Transverse colon (tissue), 4 donors: ENCODE measurements around the gene CASK. TPM values are rescaled to one million over a fixed set of nuclear protein-coding genes. Genes with fewer than 3 reads are reported as not detected.
"Not testable (repeated sequence)": the region's sequence is repeated elsewhere in the genome, so short reads cannot be mapped to it uniquely, and the experiment has no call there.

Source experiments
- DNase-seq: peaks from one replicate; pipeline ENCODE4 v3.0.0-alpha.2; 2019
- H3K27ac ChIP-seq, 4 donors: fragments of 200-600 bp; sonication (generic); 2 replicates each; pipeline ENCODE4 v1.5.1; 2016 to 2018; ENCODE audit warnings: inconsistent platforms in 4 of 4
- H3K27me3 ChIP-seq: fragments of 200-600 bp; sonication (generic); 2 replicates; pipeline ENCODE4 v1.5.1; 2017; ENCODE audit warnings: inconsistent platforms
- H3K36me3 ChIP-seq, 4 donors: fragments of 200-600 bp; sonication (generic); 2 replicates each; pipeline ENCODE4 v1.5.1; 2017 to 2019; ENCODE audit warnings: inconsistent platforms in 4 of 4
- H3K4me1 ChIP-seq, 4 donors: fragments of 200-600 bp; sonication (generic); 2 replicates each; pipeline ENCODE4 v1.5.1; 2017 to 2020; ENCODE audit warnings: inconsistent platforms in 4 of 4
- H3K4me3 ChIP-seq, 4 donors: fragments of 200-600 bp; sonication (generic); 1 replicate in 1 of 4; 2 replicates in 3 of 4; pipeline versions ENCODE4 v1.5.1 to v1.6.1; 2017 to 2019; ENCODE audit warnings: inconsistent platforms in 4 of 4
- H3K9me3 ChIP-seq, 2 donors: fragments of 200-600 bp; sonication (generic); 2 replicates each; pipeline ENCODE4 v1.5.1; 2017 to 2019; ENCODE audit warnings: inconsistent platforms in 2 of 2
- EP300 ChIP-seq: sonication (generic); formaldehyde crosslinking; IDR thresholded peaks from one replicate; pipeline ENCODE4 v1.6.1; 2017; ENCODE audit warnings: antibody characterized with exemption, low read depth
- POLR2A ChIP-seq: fragments of 450-650 bp; IDR thresholded peaks from one replicate; pipeline ENCODE4 v1.6.1; 2016; ENCODE audit warnings: antibody characterized with exemption, mild to moderate bottlenecking, moderate library complexity
- POLR2AphosphoS5 ChIP-seq, 3 donors: sonication (generic); formaldehyde crosslinking; IDR thresholded peaks; one replicate each; pipeline ENCODE4 v1.6.1; 2016; ENCODE audit warnings: antibody characterized with exemption in 3 of 3
- WGBS, 2 donors: methylation state at CpG; one replicate each; pipeline ENCODE4 v1.1.5; 2018; ENCODE audit warnings: low coverage in 1 of 2; 5-methylcytosine and 5-hydroxymethylcytosine counted together
- in situ Hi-C, 4 donors: fragments of 200-750 bp; cut with MboI; loops; one replicate each; pipeline versions ENCODE4 v1.15.0 to v1.15.1; 2017; ENCODE audit warnings: low sequenced_read_pairs in 3 of 4, low pct_ligation_motif_present in 1 of 4, low pct_unique_long_range_greater_than_20kb in 1 of 4
- intact Hi-C: fragments of 100-400 bp; cut with DNase I; formaldehyde crosslinking; loops from one replicate; pipeline ENCODE4 v1.15.1; 2023; ENCODE audit warnings: low total_unique reads
- total RNA-seq, 4 donors: library from RNA; depleted of rRNA; stranded (reverse); fragments of >200 nt; gene quantifications; one replicate each; pipeline ENCODE4 v1.1.0, GENCODE V29; 2016
- TF ChIP-seq, protein P1 (sequence below), 5 experiments: fragments of 200-600 bp in 3 of 5; fragments of 450-650 bp in 2 of 5; sonication (generic) in 3 of 5; IDR thresholded peaks; 1 replicate in 2 of 5; 2 replicates in 3 of 5; pipeline ENCODE4 v1.5.1; 2016 to 2017; ENCODE audit warnings: antibody characterized with exemption in 5 of 5, inconsistent platforms in 3 of 5, mild to moderate bottlenecking in 2 of 5, moderate library complexity in 1 of 5

Gene CASK
- total RNA-seq, 4 donors from 2014 or later: 26.6 to 86.1 (median 56.3) TPM

DNA sequence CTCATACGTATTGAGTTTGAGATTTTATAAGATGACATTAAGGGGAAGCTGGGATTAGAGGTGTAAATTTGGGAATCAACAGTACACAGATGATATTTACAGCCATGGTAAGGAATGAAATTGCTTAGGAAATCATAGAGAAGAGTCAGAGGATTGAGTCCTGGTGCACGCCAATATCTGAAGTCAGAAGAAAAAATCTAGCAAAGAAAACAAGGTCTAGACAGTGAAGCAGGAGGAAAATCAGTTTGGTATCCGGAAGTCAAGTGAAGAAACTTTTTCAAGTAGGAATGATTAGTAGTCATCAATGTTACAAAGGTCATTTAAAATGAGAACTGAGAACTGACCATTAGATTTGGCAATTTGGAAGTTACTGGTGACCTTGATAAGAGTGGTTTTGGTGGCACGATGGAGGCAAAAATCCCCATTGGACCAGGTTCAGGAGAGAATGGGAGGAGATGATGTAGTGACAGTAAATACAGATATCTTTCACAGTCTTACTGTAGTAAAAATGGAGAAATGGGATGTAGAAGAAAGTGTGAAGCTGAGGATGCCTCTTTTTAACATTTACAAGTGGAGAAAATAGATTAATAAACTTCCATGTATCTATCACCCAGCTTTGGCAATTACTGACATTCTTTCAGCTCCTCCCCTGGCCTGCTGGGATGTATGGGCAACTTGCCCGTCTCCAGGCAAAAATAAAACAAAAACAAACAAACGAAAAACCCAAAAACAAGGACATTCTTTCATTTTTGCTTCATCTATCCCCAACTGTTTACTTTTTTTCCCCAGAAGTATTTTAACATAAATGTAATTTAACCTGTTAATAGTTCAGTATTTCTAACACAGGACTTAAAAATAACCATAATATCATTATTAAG, 245.9 kb downstream of the CASK start:
- 73 to 76% methylated on average over 3 to 6 of the region's 6 CpGs for WGBS, 2 donors
- in situ Hi-C loops (no loop called here), intact Hi-C loops (no loop called here)
- Histone ChIP-seq H3K9me3 (no peaks in the 10 kb centered on the region), H3K4me3 (no peak overlapping the region), H3K27ac (no peak overlapping the region), H3K27me3 (no peaks in the 10 kb centered on the region), H3K36me3 (no peaks in the 10 kb centered on the region), H3K4me1 (no peaks in the 10 kb centered on the region)
- DNase-seq: no peak
- no peak for TF ChIP-seq POLR2AphosphoS5 (IDR thresholded peaks at IDR 0.05)
- TF ChIP-seq, protein P1, sequence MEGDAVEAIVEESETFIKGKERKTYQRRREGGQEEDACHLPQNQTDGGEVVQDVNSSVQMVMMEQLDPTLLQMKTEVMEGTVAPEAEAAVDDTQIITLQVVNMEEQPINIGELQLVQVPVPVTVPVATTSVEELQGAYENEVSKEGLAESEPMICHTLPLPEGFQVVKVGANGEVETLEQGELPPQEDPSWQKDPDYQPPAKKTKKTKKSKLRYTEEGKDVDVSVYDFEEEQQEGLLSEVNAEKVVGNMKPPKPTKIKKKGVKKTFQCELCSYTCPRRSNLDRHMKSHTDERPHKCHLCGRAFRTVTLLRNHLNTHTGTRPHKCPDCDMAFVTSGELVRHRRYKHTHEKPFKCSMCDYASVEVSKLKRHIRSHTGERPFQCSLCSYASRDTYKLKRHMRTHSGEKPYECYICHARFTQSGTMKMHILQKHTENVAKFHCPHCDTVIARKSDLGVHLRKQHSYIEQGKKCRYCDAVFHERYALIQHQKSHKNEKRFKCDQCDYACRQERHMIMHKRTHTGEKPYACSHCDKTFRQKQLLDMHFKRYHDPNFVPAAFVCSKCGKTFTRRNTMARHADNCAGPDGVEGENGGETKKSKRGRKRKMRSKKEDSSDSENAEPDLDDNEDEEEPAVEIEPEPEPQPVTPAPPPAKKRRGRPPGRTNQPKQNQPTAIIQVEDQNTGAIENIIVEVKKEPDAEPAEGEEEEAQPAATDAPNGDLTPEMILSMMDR (IDR thresholded peaks at IDR 0.05): no peak
- no peak for TF ChIP-seq EP300

DNA sequence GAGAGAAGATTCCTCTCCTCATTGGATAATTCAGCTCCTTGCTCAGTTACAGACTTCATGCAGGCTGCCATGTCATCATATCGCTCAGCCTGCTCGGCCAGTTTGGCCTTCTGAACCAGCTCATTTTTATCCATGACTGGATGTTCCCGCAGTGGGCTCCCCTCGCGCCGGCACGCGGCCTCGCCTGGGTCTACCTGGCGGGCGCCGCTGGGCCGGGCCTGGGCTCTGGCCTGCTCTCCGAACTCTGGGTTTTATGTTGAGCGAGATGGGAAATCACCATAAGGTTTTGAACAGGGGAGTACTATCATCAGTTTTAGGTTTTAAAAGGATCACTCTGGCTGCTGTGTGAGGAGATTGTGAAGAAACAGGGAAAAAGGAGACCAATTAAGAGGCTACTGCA, 247.0 kb downstream of the CASK start:
- H3K9me3 ChIP-seq, intact Hi-C loops, H3K27ac ChIP-seq, DNase-seq, H3K4me3 ChIP-seq, H3K4me1 ChIP-seq, H3K27me3 ChIP-seq, H3K36me3 ChIP-seq, in situ Hi-C loops: not testable (repeated sequence)
- 97% methylated on average over 15 of the region's 15 CpGs; no CpG with 5 or more reads in 1 of the 2 donors for WGBS, 2 donors

- DNase-seq: no peak
- in situ Hi-C loops (no loop called here), intact Hi-C loops (no loop called here)
- no peak for TF ChIP-seq EP300
- TF ChIP-seq POLR2AphosphoS5 (IDR thresholded peaks at IDR 0.05): no peak
- H3K4me1 ChIP-seq: no peaks in the 10 kb centered on the region
- no peaks in the 10 kb centered on the region for H3K27me3 ChIP-seq
- 59% methylated on average over 1 of the region's 1 CpG; no CpG with 5 or more reads in 1 of the 2 donors for WGBS, 2 donors
- no peak overlapping the region for H3K4me3 ChIP-seq
- no peaks in the 10 kb centered on the region for H3K36me3 ChIP-seq
- no peaks in the 10 kb centered on the region for H3K9me3 ChIP-seq
- no peak overlapping the region for H3K27ac ChIP-seq
These were observed 250.7 kb downstream of the CASK start for GRCh38 chrX:41672643-41673042.

GRCh38 chrX:41671082-41671481, 252.3 kb downstream of the CASK start:
- Histone ChIP-seq H3K27ac (no peak overlapping the region), H3K27me3 (no peaks in the 10 kb centered on the region), H3K4me3 (no peak overlapping the region), H3K9me3 (no peaks in the 10 kb centered on the region), H3K4me1 (no peaks in the 10 kb centered on the region), H3K36me3 (no peaks in the 10 kb centered on the region)
- 62 to 100% methylated on average over 1 of the region's 1 CpG for WGBS, 2 donors
- in situ Hi-C loops: no loop called here
- TF ChIP-seq POLR2A: no peak
- TF ChIP-seq POLR2AphosphoS5 (IDR thresholded peaks at IDR 0.05): no peak
- TF ChIP-seq EP300: no peak
- TF ChIP-seq, protein P1 (IDR thresholded peaks at IDR 0.05): no peak
- intact Hi-C loops: no loop called here
- DNase-seq: no peak

DNA sequence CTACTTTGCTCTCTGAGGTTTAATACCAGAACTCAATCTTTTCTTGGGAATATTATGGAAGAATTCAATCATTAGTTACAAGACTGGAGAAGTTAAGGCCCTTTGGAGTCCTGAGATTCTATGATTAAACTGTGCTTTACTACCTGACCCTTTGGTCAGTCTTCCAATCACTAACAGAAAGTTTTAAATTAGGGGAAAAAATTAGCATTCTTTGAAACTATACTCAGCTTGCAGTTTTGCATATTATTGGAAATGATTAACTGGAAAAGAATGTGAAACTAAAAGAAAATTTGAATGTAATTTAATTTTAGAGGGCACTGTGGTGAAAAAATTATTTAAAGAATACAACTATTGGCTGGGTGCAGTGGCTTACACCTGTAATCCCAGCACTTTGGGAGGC, 253.2 kb downstream of the CASK start:
- Histone ChIP-seq H3K4me3 (no peak overlapping the region), H3K27ac (no peak overlapping the region), H3K4me1 (no peaks in the 10 kb centered on the region), H3K27me3 (no peaks in the 10 kb centered on the region), H3K36me3 (no peaks in the 10 kb centered on the region), H3K9me3 (no peaks in the 10 kb centered on the region)
- in situ Hi-C loops: no loop called here
- TF ChIP-seq POLR2A (no peak), POLR2AphosphoS5 (IDR thresholded peaks at IDR 0.05) (no peak), EP300 (no peak)
- TF ChIP-seq, protein P1 (IDR thresholded peaks at IDR 0.05): no peak
- no peak for DNase-seq
- intact Hi-C loops: no loop called here
